ENCODE results near the gene LASP1NB.

The LASP1NB gene

GRCh38 chr17:38925263-38925995 is at the start of gene LASP1NB:
LASP1NB (plus strand) TSS chr17:38925614.
- peak; percentile 93 for DNase-seq (ENCODE audit: low spot score)

DNA sequence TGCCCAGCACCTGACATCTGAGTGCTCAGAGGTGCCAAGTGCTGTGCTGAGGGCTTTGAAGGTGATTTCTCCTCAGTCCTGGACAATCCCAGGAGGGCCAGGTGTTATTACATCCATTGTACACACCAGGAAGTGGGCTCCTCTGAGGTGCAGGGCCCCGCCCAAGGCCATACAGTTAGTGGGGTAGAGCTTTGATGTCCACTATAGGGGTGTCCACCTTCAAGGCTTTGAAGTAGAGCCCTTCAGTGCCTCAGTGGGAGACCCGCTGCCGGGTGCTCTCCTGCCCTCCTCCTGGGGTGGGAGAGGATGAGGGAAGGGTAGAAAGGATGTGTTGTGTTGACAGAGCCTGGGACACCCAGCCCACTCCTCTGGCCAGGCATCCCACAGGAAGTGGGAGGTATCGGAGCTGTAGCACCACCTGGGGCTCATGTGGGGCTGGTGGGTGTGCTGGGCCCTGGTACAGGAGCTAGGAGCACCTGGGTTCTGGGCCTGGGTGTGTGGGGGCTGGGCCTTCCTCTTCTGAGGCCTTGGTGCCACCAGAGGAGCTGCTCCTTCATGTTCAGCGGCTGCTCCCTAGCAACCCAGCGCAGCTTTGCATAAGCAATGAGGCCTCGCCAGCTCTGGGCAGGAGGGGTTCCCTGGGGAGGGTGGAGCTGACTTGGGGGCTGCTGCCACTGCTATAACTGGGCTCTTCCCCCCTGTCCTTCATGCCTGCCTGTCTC is 48.1 kb upstream of the LASP1NB start:
- DNase-seq (ENCODE audit: low spot score): no peak

DNA sequence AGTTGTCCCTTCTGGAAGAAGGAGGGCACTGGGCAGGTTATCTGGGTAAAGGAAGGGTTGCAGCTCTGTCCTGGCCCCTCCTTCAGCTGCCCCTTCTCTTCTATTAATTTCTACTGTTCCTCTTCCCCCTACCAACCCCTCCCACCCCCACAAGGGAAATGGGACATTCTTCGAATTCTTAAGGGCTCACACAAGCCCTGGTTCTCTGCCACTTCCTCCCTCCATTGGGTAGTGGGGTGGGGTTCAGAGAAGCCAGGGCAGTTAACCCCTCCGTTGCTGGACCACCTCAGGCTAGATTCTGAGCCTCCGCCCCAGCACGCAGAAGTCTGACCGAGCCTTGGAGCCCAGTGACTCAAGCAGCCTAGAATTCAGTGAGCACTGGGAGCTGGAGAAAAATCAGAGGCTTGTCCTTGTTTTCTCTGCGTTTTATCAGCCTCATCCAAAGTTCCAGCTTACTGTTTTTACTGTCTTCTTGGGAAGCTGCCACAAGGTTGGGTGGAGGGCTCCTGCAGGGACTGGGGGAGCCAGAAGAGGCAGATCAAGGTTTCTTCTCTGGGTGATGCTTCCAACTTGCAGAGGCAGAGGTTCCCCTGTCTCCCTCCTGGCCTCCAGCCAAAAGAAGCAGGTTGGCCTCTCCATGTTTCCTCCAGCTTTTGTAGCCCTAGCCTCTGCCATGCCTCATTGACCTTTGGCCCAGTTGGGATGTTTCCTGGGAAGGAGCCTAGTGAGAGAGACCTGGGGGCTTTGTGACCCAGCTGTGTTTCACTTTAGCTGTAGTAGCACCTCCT is 45.3 kb upstream of the LASP1NB start:
- DNase-seq (ENCODE audit: low spot score): peak; percentile 93

- DNase-seq (ENCODE audit: low spot score): peak; percentile 97
Observed at GRCh38 chr17:38881600-38882191, 43.7 kb upstream of the LASP1NB start.

- peak; percentile 56 for DNase-seq (ENCODE audit: low spot score)
Observed at GRCh38 chr17:38882870-38883269, 42.5 kb upstream of the LASP1NB start.

- no peak for DNase-seq (ENCODE audit: low spot score)
Observed at GRCh38 chr17:38883592-38884526, 41.6 kb upstream of the LASP1NB start.

- no peak for DNase-seq (ENCODE audit: low spot score)
Observed at GRCh38 chr17:38885044-38885727, 40.2 kb upstream of the LASP1NB start.

- DNase-seq (ENCODE audit: low spot score): peak; percentile 65
Observed at GRCh38 chr17:38885728-38886642, 39.4 kb upstream of the LASP1NB start.

DNA sequence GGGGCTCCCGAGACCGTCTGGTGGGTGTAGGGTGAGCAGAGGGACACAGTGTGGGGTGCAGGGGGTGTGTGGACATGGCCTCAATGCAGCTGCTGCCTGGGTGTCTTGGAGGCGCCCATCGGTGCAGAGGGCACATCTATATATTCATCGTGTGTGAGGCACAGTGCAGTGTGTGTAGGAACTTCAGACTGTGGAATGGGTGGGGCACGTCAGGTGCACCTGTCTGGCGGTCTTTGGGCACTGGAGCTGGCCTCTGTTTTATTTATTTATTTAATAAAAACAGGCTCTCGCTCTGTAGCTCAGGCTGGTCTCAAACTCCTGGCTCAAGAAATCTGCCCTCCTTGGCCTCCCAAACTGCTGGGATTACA is 38.8 kb upstream of the LASP1NB start:
- DNase-seq (ENCODE audit: low spot score): no peak

DNA sequence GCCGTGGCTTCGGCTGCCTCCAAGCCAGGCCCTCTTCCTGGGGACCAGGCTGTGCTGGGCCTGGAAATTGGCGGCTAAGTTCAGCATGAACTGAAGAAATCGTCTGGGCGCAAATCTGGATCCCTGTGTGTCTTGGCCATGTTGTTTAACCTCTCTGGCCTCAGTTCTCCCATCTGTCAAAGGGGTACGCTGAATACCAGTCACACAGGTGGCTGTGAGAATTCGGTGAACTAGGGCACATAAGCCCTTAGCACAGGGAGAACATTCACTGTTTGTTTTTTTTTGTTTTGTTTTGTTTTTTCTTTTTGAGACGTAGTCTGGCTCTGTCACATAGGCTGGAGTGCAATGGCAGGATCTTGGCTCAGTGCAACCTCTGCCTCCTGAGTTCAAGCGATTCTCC is 36.6 kb upstream of the LASP1NB start:
- DNase-seq (ENCODE audit: low spot score): no peak

GRCh38 chr17:38889745-38890409 is 35.5 kb upstream of the LASP1NB start:
- no peak for DNase-seq (ENCODE audit: low spot score)

GRCh38 chr17:38890410-38890746 is 35.0 kb upstream of the LASP1NB start:
- no peak for DNase-seq (ENCODE audit: low spot score)

DNA sequence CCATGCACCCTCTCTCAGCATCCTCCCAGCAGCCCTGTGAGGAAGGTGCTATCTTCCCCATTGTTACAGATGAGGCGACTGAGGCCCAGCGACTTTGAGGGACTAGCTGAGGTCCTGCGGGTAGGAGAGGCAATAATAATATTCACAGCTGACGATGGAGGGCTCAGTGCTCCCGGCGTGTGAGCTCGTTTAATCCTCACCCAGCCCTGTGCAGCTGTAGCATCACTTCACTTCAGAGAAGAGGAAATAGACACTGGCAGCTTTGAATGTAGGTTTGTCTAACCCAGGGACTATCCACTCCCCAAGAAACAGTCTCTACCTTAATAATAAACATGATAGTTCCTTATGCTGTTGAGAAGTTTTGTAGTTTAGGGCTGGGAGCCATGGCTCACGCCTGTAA is 34.0 kb upstream of the LASP1NB start:
- no peak for DNase-seq (ENCODE audit: low spot score)

- no peak for DNase-seq (ENCODE audit: low spot score)
Observed at GRCh38 chr17:38892083-38892482, 33.3 kb upstream of the LASP1NB start.

- no peak for DNase-seq (ENCODE audit: low spot score)
Observed at GRCh38 chr17:38892620-38893019, 32.8 kb upstream of the LASP1NB start.

DNA sequence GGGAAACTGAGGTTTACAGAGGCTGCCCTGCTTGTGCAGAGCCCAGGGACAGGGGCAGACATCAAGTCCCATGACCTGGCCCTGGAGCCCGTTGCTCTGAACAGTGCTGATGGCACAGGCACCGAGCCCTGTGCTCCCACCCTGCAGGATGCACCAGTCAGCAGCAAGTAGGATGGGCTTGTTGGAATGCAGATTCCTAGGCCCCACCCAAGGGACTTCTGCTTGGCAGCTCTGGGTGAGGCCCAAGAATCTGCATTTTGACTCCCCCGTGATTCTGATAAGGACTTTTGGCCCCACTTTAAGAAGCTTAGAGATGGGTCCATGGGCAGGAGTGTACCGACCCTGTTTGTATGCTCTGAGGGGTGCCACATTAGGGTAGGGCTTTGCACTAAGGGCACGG is 32.3 kb upstream of the LASP1NB start:
- DNase-seq (ENCODE audit: low spot score): no peak

DNA sequence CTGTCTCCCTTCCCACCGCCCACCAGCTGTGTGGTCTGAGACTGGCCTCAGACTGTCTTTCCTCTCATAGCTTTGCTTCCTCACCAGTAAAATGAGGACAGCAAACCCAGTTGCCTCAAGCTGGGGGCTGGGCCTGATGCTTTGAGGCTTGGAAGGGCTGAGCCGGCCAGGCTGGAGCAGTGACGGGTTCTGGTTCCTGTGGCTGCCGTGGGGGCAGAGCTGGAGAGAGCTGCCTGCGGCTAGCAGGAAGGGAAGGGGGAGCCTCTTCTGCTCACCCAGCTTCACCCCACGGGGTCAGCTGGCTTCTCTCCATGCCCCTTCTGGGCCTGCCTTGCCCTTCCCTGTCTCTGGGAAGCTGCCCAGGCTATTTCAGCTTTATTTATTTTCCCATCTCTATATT is 31.8 kb upstream of the LASP1NB start:
- DNase-seq (ENCODE audit: low spot score): peak; percentile 47

DNA sequence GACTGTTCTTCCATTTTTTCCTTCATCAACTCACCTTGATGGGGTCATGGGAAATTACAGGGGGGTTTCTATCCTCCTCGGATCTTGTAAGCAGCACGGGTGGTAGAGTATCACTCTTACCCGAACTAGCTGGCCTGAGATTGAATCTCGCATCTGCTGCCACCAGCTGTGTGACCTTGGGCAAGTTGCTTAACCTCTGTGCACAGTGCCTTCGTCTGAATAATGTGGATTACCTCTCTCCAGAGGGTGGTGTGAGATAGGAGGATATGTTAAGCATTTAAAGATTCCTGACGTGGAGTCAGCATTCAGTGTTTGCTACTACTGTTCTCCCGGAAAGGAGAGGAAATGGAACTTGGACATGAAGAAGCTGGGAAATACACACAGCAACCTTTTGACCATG is 31.1 kb upstream of the LASP1NB start:
- no peak for DNase-seq (ENCODE audit: low spot score)

Measured in umbilical cord (tissue), 1 donor.